D721Med (cell line): ENCODE results near the gene AIPL1.

Source experiments
- DNase-seq: peaks from one replicate; pipeline ENCODE4 v3.0.0; 2011; ENCODE audit warnings: low spot score; ENCODE audit not compliant: insufficient read length
- FAIRE-seq: peaks from 2 replicates; lab custom pipeline; 2011; peaks lifted over from hg19 to GRCh38; lab: Jason Lieb, UNC
- CTCF ChIP-seq: IDR thresholded peaks from 2 replicates; pipeline ENCODE4 v1.5.1; 2012; ENCODE audit warnings: mild to moderate bottlenecking, control low read depth; ENCODE audit not compliant: insufficient read depth; ENCODE audit errors: missing control alignments

Gene AIPL1

GRCh38 chr17:6465206-6466003 lies 30.5 kb upstream of the AIPL1 start:
- no peak for FAIRE-seq
- no peak for DNase-seq
- TF ChIP-seq CTCF: no peak

GRCh38 chr17:6464446-6465041 lies 29.6 kb upstream of the AIPL1 start:
- TF ChIP-seq CTCF: no peak
- FAIRE-seq (no peak), DNase-seq (no peak)

GRCh38 chr17:6463616-6464445 lies 28.9 kb upstream of the AIPL1 start:
- DNase-seq (no peak), FAIRE-seq (no peak)
- TF ChIP-seq CTCF: no peak

GRCh38 chr17:6462692-6463091 lies 27.8 kb upstream of the AIPL1 start:
- FAIRE-seq (no peak), DNase-seq (no peak)
- no peak for TF ChIP-seq CTCF

- no peak for FAIRE-seq
- no peak for TF ChIP-seq CTCF
- DNase-seq: no peak
Measured at GRCh38 chr17:6461792-6462524, 27.0 kb upstream of the AIPL1 start.

- no peak for FAIRE-seq
Measured at GRCh38 chr17:6461246-6461645, 26.3 kb upstream of the AIPL1 start.

More at GRCh38 chr17:6461246-6461645, 26.3 kb upstream of the AIPL1 start:
- no peak for TF ChIP-seq CTCF
- no peak for DNase-seq
